HEK293T (cell line): ENCODE measurements around the gene CALHM5.

Experiments used
- CTCF ChIA-PET: fragments of 350-600 bp; formaldehyde crosslinking; extraction: SDS; loops from one replicate; lab custom pipeline; 2021; ENCODE audit warnings: antibody characterized with exemption, inconsistent platforms; lab: Yijun Ruan, JAX
- POLR2A ChIA-PET: fragments of 350-600 bp; formaldehyde crosslinking; extraction: SDS; loops from one replicate; lab custom pipeline; 2020; ENCODE audit warnings: antibody characterized with exemption, inconsistent platforms; lab: Yijun Ruan, JAX
- DNase-seq: peaks from one replicate; pipeline ENCODE4 v3.0.0; 2012; ENCODE audit warnings: mixed read lengths; ENCODE audit errors: extremely low spot score
- ARNT ChIP-seq: fragments of 450-650 bp; IDR thresholded peaks from 2 replicates; pipeline ENCODE4 v1.6.1; 2017; ENCODE audit warnings: mild to moderate bottlenecking
- BHLHE40 ChIP-seq: fragments of 450-650 bp; IDR thresholded peaks from 2 replicates; pipeline ENCODE4 v1.6.1; 2016; ENCODE audit warnings: mild to moderate bottlenecking, moderate library complexity, borderline replicate concordance
- CTBP1 ChIP-seq: fragments of 450-650 bp; IDR thresholded peaks from 2 replicates; pipeline ENCODE4 v1.6.1; 2016; ENCODE audit warnings: borderline replicate concordance
- ELF4 ChIP-seq: fragments of 450-650 bp; IDR thresholded peaks from 2 replicates; pipeline ENCODE4 v1.6.1; 2017; ENCODE audit warnings: antibody characterized with exemption
- FOXA1 ChIP-seq: fragments of 450-650 bp; IDR thresholded peaks from 2 replicates; pipeline ENCODE4 v1.6.1; 2016; ENCODE audit warnings: mild to moderate bottlenecking
- FOXK2 ChIP-seq: fragments of 450-650 bp; IDR thresholded peaks from 2 replicates; pipeline ENCODE4 v1.6.1; 2016; ENCODE audit warnings: mild to moderate bottlenecking
- FOXM1 ChIP-seq: fragments of 450-650 bp; IDR thresholded peaks from 2 replicates; pipeline ENCODE4 v1.6.1; 2017; ENCODE audit warnings: mild to moderate bottlenecking, borderline replicate concordance
- HDGF ChIP-seq: fragments of 450-650 bp; IDR thresholded peaks from 2 replicates; pipeline ENCODE4 v1.6.1; 2017; ENCODE audit warnings: antibody characterized with exemption, borderline replicate concordance
- L3MBTL2 ChIP-seq: fragments of 450-650 bp; conservative IDR thresholded peaks from 2 replicates; pipeline ENCODE4 v1.6.1; 2016; ENCODE audit warnings: mild to moderate bottlenecking
- LEF1 ChIP-seq: fragments of 450-650 bp; IDR thresholded peaks from 2 replicates; pipeline ENCODE4 v1.6.1; 2017; ENCODE audit warnings: mild to moderate bottlenecking, borderline replicate concordance
- NFRKB ChIP-seq: fragments of 450-650 bp; IDR thresholded peaks from 2 replicates; pipeline ENCODE4 v1.6.1; 2016; ENCODE audit warnings: mild to moderate bottlenecking, moderate library complexity
- SP1 ChIP-seq: fragments of 450-650 bp; IDR thresholded peaks from 2 replicates; pipeline ENCODE4 v1.6.1; 2017
- SUZ12 ChIP-seq: fragments of 450-650 bp; IDR thresholded peaks from 2 replicates; pipeline ENCODE4 v1.6.1; 2016; ENCODE audit warnings: mild to moderate bottlenecking
- TARDBP ChIP-seq: fragments of 450-650 bp; IDR thresholded peaks from 2 replicates; pipeline ENCODE4 v1.6.1; 2016
- ZNF384 ChIP-seq: fragments of 450-650 bp; IDR thresholded peaks from 2 replicates; pipeline ENCODE4 v1.6.1; 2016
- TF ChIP-seq, protein P1 (sequence below): fragments of 450-650 bp; IDR thresholded peaks from 2 replicates; pipeline ENCODE4 v1.6.1; 2016

Gene CALHM5

DNA sequence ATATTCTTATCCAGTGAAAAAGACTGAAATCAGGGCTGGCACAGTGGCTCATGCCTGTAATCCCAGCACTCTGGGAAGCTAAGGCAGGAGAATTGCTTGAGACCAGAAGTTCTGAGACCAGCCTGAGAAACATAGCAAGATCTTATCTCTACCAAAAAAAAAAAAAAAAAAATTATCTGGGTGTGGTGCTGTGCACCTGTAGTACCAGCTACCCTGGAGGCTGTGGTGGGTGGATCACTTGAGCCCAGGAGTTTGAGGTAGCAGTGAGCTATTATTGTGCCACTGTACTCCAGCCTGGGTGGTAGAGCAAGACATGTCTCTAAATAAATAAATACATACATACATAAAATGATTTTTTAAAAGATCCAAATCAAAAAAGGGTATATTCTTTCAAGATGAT, 43.9 kb upstream of the CALHM5 start:
- TF ChIP-seq FOXA1 (no peak), FOXK2 (no peak), BHLHE40 (no peak)
- CTCF ChIA-PET = no interaction called here
- no peak for DNase-seq
- POLR2A ChIA-PET = no interaction called here

DNA sequence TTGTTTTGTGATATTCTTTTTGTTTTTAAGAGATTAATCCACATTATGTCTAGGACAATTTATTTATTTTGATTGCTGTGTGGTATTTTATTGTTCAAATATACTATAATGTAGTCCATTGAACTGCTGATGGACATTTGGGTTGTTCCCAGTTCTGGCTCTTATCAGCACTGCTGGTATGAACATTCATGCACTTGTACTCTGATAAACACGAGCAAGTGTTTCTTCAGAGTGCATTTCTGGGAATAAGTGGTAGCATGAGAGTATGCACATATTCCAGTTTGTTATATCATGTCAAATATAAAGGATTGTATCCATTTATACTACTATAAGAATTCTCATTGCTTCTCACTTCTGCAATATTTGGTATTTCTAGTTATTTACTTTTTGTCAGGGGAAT, 43.1 kb upstream of the CALHM5 start:
- ChIA-PET CTCF (no interaction called here), POLR2A (no interaction called here)
- no peak for DNase-seq

DNA sequence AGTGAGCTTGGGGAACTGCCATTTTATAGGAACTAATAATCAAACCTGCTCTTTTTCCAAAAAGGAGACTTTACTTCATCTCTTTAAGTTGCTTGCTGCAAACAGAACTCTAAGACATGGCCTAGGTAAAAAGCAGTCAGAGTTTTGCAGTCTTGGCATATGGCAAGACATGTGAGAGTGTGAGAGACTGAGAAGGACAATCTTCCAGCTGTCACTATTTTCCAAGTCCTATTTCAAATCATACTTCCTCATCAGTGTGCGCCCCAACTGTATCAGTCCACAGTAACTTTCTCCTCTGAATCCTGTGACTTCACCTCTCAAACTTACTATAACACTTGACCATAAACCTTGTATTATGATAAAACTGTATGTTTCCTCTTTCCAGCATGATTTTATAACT, 39.9 kb upstream of the CALHM5 start:
- no peak for TF ChIP-seq BHLHE40
- TF ChIP-seq, protein P1, sequence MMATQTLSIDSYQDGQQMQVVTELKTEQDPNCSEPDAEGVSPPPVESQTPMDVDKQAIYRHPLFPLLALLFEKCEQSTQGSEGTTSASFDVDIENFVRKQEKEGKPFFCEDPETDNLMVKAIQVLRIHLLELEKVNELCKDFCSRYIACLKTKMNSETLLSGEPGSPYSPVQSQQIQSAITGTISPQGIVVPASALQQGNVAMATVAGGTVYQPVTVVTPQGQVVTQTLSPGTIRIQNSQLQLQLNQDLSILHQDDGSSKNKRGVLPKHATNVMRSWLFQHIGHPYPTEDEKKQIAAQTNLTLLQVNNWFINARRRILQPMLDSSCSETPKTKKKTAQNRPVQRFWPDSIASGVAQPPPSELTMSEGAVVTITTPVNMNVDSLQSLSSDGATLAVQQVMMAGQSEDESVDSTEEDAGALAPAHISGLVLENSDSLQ = no peak
- TF ChIP-seq LEF1 = no peak
- no peak for TF ChIP-seq ELF4
- TF ChIP-seq TARDBP = no peak
- TF ChIP-seq HDGF = no peak
- DNase-seq = no peak
- ChIA-PET CTCF (no interaction called here), POLR2A (no interaction called here)

More for the DNA sequence above, 43.1 kb upstream of the CALHM5 start:
- TF ChIP-seq SP1 = no peak
- no peak for TF ChIP-seq TARDBP
- no peak for TF ChIP-seq FOXK2
- TF ChIP-seq, protein P1 = no peak
- no peak for TF ChIP-seq ELF4
- no peak for TF ChIP-seq ARNT
- TF ChIP-seq BHLHE40 = no peak
- TF ChIP-seq FOXM1 = no peak
- no peak for TF ChIP-seq SUZ12
- no peak for TF ChIP-seq LEF1
- TF ChIP-seq NFRKB = no peak
- no peak for TF ChIP-seq HDGF
- no peak for TF ChIP-seq FOXA1
- TF ChIP-seq L3MBTL2 = no peak

DNA sequence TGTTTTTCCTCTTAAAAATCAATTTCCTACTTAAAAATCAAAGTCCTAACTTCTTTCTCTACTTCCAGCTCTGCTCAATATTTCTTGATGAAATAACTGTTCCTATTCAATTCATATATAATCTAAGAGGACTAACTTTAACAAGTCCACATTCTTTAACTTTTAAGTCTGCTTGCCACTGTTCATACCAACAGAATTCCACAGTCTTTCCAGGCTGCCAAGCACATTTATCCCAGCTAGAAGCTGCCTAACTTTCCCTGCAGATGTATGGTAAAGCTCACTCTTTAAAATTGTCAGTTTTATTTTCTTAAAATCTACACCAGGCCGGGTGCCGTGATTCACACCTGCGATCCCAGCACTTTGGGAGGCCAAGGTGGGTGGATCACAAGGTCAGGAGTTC, 38.7 kb upstream of the CALHM5 start:
- TF ChIP-seq L3MBTL2 (no peak), BHLHE40 (no peak), CTBP1 (no peak), FOXA1 (no peak), ELF4 (no peak), ARNT (no peak), FOXM1 (no peak), SUZ12 (no peak), HDGF (no peak), FOXK2 (no peak), ZNF384 (no peak), TARDBP (no peak), LEF1 (no peak), NFRKB (no peak), SP1 (no peak)
- TF ChIP-seq, protein P1 = no peak
- POLR2A ChIA-PET = no interaction called here
- CTCF ChIA-PET = interaction anchor here (0.7 kb wide), 1 partner anchor 317 kb away, joined by 4 read pairs; no protein-coding TSS in a partner anchor
- DNase-seq = no peak

DNA sequence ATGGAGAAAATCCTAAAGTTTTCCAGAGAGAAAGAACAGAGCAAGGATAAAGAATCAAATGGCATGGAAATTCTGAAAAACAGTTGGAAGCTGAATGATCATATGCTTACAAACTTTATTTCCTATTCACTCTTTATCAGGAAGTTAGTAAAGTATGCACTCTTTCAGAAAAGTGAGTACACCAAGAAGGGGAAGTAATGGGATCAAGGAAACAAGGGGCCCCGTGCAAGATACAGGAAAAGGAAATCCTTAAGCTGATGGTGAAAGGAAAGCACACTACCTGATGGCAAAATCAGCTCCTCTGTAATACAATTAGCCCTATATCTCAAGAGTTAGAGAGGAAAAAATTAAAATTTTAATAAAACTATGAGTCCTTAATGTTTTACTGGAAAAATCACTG, 36.3 kb upstream of the CALHM5 start:
- ChIA-PET CTCF (interaction anchor here (0.6 kb wide), 1 partner anchor 182 kb away, joined by 3 read pairs; no protein-coding TSS in a partner anchor), POLR2A (no interaction called here)
- no peak for DNase-seq
- no peak for TF ChIP-seq LEF1
- no peak for TF ChIP-seq ELF4
- TF ChIP-seq ARNT = no peak
- TF ChIP-seq SP1 = no peak
- no peak for TF ChIP-seq SUZ12
- TF ChIP-seq ZNF384 = no peak
- TF ChIP-seq TARDBP = no peak
- TF ChIP-seq NFRKB = no peak
- TF ChIP-seq CTBP1 = no peak
- no peak for TF ChIP-seq L3MBTL2
- TF ChIP-seq FOXK2 = no peak
- no peak for TF ChIP-seq FOXA1
- TF ChIP-seq, protein P1 = no peak
- no peak for TF ChIP-seq BHLHE40
- TF ChIP-seq FOXM1 = no peak
- TF ChIP-seq HDGF = no peak
